ENCODE data around the gene ISOC2.

ISOC2 gene

GRCh38 chr19:55463583-55464031, 2.2 kb upstream of the ISOC2 start:
- TF ChIP-seq, protein P1, sequence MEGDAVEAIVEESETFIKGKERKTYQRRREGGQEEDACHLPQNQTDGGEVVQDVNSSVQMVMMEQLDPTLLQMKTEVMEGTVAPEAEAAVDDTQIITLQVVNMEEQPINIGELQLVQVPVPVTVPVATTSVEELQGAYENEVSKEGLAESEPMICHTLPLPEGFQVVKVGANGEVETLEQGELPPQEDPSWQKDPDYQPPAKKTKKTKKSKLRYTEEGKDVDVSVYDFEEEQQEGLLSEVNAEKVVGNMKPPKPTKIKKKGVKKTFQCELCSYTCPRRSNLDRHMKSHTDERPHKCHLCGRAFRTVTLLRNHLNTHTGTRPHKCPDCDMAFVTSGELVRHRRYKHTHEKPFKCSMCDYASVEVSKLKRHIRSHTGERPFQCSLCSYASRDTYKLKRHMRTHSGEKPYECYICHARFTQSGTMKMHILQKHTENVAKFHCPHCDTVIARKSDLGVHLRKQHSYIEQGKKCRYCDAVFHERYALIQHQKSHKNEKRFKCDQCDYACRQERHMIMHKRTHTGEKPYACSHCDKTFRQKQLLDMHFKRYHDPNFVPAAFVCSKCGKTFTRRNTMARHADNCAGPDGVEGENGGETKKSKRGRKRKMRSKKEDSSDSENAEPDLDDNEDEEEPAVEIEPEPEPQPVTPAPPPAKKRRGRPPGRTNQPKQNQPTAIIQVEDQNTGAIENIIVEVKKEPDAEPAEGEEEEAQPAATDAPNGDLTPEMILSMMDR (conservative IDR thresholded peaks at IDR 0.05; ENCODE audit: control insufficient read depth, insufficient read depth, low read depth, low read length): no peak
- no peak overlapping the region for H3K4me3 ChIP-seq (ENCODE audit: control insufficient read depth, low read depth, low read length)
- no peak for DNase-seq (ENCODE audit: low read depth)

DNA sequence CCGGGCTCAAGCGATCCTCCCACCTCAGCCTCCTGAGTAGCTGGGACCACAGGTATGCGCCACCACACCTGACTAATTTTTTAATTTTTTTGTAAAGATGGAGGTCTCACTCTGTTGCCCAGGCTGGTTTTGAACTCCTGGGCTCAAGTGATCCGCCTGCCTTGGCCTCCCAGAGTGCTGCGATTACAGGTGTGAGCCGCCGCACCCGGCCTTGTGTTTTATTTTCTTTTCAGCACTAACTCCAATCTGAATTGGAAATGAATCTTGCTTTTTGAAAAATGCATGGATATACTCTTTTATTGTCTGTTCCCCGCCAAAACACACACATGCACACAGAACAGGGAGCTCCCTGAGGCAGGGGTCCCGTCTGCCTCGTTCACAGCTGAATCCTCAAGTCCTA, 1.3 kb upstream of the ISOC2 start:
- H3K4me3 ChIP-seq (ENCODE audit: control insufficient read depth, low read depth, low read length): no peak overlapping the region
- no peak for DNase-seq (ENCODE audit: low read depth)
- TF ChIP-seq, protein P1 (conservative IDR thresholded peaks at IDR 0.05; ENCODE audit: control insufficient read depth, insufficient read depth, low read depth, low read length): no peak

- H3K4me3 ChIP-seq (ENCODE audit: control insufficient read depth, low read depth, low read length): peak overlapping the region; percentile 69
- DNase-seq (ENCODE audit: low read depth): peak; percentile 48
- TF ChIP-seq, protein P1 (conservative IDR thresholded peaks at IDR 0.05; ENCODE audit: control insufficient read depth, insufficient read depth, low read depth, low read length): no peak
Observed at GRCh38 chr19:55461974-55462626, 658 bp upstream of the ISOC2 start.

DNA sequence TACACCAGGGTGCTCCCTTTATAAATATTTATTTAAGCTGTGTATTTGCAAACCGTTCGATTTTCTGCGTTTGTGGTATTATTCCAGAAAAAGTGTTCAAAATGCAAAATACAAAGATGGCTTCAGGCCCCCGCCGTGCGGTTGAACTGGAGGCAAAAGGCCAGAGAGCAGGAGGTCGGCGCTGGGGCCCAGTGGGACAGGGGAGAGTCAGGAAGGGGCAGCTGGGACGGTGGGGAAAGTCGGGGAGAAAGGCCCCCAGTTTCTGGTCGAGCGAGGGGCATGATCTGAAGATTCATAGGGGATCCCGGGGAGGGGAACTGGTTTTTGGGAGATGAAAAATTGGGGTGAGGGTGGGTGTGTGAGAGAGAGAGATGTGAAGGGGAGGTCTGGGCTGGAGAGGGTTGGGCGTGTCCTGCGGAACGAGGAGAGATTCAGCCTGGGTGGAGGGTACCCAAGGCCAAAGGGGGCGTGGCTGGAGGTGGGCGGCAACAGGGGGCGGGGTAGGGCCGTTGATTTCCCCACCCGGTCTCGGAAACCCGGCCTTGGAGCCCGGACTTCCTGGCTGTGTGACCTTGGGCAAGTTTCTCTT, 678 bp downstream of the ISOC2 start:
- H3K4me3 ChIP-seq (ENCODE audit: control insufficient read depth, low read depth, low read length): peak overlapping the region; percentile 86
- peak; percentile 88 for DNase-seq (ENCODE audit: low read depth)
- TF ChIP-seq, protein P1 (conservative IDR thresholded peaks at IDR 0.05; ENCODE audit: control insufficient read depth, insufficient read depth, low read depth, low read length): no peak

DNA sequence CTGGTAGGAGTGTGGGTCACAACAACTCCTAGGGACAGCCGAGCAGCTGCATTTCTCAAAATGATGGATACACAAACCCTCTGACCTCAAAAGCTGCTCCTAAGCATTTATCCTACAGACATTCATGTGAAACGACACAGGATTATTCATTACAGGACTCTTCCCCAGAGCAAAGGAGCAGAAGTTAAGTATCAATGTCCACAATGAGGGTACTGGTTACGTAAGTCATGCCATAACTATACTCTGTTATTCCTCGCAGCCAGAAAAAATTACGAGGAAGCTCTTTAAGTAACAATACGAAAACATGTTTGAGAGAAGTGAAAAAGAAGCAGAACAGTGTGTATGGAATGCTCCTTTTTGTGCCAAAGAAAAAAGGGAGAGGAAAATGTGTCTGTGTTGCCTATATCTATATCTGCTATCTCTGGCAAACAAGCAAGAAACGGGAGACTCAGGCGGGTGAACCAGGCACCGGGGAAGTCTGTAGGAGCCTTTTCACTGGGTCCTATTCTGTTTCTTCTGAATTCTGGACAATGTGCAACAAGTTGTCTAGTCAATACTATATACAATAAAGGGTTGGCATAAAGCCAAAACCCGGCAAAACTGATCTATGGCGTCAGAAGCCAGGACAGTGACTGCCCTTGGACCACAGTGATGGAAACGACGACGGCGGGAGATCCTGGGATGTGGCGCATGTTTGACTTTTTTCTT, 1.3 kb downstream of the ISOC2 start:
- H3K4me3 ChIP-seq (ENCODE audit: control insufficient read depth, low read depth, low read length): peak overlapping the region; percentile 86
- peak; percentile 34 for DNase-seq (ENCODE audit: low read depth)
- TF ChIP-seq, protein P1 (conservative IDR thresholded peaks at IDR 0.05; ENCODE audit: control insufficient read depth, insufficient read depth, low read depth, low read length): no peak

DNA sequence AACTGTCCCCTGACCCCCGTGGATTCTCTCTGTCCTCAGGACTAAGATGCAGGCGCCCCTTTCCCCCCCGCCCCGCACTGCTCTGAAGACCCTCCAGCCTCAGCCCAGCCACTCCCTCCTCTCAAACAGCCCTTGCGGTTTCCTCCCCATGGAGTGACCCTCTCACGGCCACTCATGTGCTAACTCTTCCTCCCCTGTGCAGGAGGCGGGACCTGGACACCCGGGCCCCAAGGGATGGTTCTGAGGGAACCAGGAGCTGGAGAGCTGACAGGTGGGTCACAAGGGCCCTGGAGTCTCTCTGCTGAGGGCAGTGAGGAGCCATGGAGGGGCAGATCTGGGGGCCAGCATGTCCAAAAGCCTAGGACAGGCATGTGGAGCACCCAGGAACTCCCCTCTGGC, 1.9 kb downstream of the ISOC2 start:
- H3K4me3 ChIP-seq (ENCODE audit: control insufficient read depth, low read depth, low read length): no peak overlapping the region
- TF ChIP-seq, protein P1 (conservative IDR thresholded peaks at IDR 0.05; ENCODE audit: control insufficient read depth, insufficient read depth, low read depth, low read length): no peak
- no peak for DNase-seq (ENCODE audit: low read depth)
